Measurements from ENCODE around the gene SCN7A.
A peak's percentile ranks its signal among the peaks of the same experiment; 100 is the strongest.
"Not testable (repeated sequence)": the region's sequence is repeated elsewhere in the genome, so short reads cannot be mapped to it uniquely, and the experiment has no call there.

The SCN7A gene

GRCh38 chr2:166388481-166389070 is 105.5 kb downstream of the SCN7A start:
- DNase-seq = no peak

GRCh38 chr2:166385313-166385712 is 108.7 kb downstream of the SCN7A start:
- DNase-seq = no peak

GRCh38 chr2:166384774-166385173 is 109.3 kb downstream of the SCN7A start:
- no peak for DNase-seq

- no peak for DNase-seq
Observed at GRCh38 chr2:166382448-166382847, 111.6 kb downstream of the SCN7A start.

GRCh38 chr2:166380615-166381014 is 113.4 kb downstream of the SCN7A start:
- DNase-seq = no peak

GRCh38 chr2:166376873-166377272 is 117.2 kb downstream of the SCN7A start:
- no peak for DNase-seq

- DNase-seq = no peak
Observed at GRCh38 chr2:166376488-166376828, 117.6 kb downstream of the SCN7A start.

- peak; percentile 92 for DNase-seq
Observed at GRCh38 chr2:166375736-166376487, 118.1 kb downstream of the SCN7A start, which contains the start of gene SCN9A. TSS of gene SCN9A (minus strand) at chr2:166375944. CDS start at chr2:166311756, 64,188 bp downstream.

GRCh38 chr2:166375195-166375735 is 118.8 kb downstream of the SCN7A start:
- DNase-seq = peak; percentile 75

GRCh38 chr2:166373951-166374350 is 120.1 kb downstream of the SCN7A start:
- no peak for DNase-seq

GRCh38 chr2:166373539-166373938 is 120.5 kb downstream of the SCN7A start:
- DNase-seq = no peak

- DNase-seq = no peak
Observed at GRCh38 chr2:166373105-166373504, 120.9 kb downstream of the SCN7A start.

GRCh38 chr2:166372046-166372445 is 122.0 kb downstream of the SCN7A start:
- no peak for DNase-seq

GRCh38 chr2:166365803-166366420 is 128.1 kb downstream of the SCN7A start:
- no peak for DNase-seq

GRCh38 chr2:166365239-166365638 is 128.8 kb downstream of the SCN7A start:
- DNase-seq = no peak

- no peak for DNase-seq
Observed at GRCh38 chr2:166364476-166365161, 129.4 kb downstream of the SCN7A start.

- DNase-seq = no peak
Observed at GRCh38 chr2:166361351-166362153, 132.5 kb downstream of the SCN7A start.

GRCh38 chr2:166360906-166361305 is 133.1 kb downstream of the SCN7A start:
- DNase-seq = no peak

- DNase-seq = no peak
Observed at GRCh38 chr2:166360426-166360825, 133.6 kb downstream of the SCN7A start.

- DNase-seq = not testable (repeated sequence)
Observed at GRCh38 chr2:166357950-166358321, 136.1 kb downstream of the SCN7A start.

GRCh38 chr2:166357068-166357949 is 136.7 kb downstream of the SCN7A start:
- DNase-seq = no peak
